HG03469 (cell line): ENCODE measurements around the gene TBX1.

Experiments
- ATAC-seq: cut with Tn5 transposase; IDR thresholded peaks from one replicate; pipeline ENCODE4 v1.9.1; 2021; ENCODE audit warnings: mild to moderate bottlenecking, moderate library complexity, moderate number of reproducible peaks; ENCODE audit not compliant: unreplicated experiment

TBX1 gene

GRCh38 chr22:19737846-19738663 is 22.5 kb upstream of the TBX1 start:
- ATAC-seq: no peak

DNA sequence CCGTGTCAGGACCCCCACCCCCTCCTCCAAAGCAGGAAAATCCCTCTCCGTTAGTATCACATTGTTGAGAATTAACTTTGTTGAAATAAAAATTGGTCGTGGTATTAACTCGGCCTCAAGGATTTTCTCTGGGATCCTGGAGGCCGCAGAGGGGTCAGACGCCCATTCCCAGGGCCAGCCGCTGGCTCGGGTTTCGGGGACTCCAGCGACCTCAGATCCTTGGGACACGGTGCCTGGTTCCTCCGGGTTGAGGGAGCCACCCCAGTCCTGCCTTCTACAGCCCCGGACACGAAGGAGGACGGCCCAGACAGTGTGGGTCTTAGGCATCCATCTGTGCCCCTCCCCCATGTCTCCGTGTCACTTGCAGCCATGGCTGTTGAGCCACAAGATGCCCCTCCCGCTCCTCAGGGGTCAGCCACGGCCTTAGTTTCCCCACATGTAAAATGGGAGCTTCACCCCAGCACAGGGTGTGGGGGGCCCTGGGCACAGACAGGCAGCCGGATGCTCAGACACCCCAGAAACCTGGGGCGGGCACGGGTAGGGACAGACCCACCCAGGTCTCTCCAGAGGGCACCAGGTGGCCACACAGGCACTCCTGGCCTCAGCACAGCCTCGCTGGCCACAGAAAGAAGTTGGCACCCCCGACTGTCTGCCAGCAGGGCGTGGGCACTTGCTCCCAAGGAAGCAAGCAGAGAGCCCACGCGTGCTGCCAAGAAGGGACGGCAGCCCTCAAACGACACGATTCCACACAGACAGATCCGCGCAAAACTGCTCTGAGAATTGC is 21.7 kb upstream of the TBX1 start:
- ATAC-seq: no peak

- ATAC-seq: no peak
These were observed 21.1 kb upstream of the TBX1 start for GRCh38 chr22:19739448-19739895.

DNA sequence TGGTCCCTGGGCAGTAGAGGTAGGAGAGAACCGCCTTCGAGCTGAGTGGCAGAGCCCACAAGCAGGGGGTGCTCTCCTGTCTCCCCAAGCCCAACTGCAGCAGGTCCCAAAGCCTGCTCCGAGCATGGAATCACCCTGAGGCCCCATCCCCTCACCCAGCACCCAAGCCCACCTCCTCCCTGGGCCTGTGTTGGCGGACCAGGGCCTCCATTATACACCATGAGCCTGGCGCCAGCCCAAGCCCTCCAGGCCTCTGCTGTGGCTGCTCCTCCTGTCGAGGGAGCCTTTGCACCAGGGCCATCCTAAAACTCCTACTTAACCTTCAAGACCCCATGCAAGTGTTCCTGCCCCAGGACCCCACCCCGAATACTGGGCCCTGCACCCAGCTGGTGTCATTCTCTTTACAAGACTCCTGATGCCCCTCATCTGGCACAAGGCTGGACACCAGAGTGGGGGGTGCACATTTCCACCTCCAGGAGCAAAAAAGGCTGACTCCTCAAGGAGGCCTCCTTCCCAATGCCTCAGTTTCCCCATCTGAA is 20.6 kb upstream of the TBX1 start:
- ATAC-seq: no peak

- ATAC-seq: no peak
These were observed 20.0 kb upstream of the TBX1 start for GRCh38 chr22:19740586-19740985.

DNA sequence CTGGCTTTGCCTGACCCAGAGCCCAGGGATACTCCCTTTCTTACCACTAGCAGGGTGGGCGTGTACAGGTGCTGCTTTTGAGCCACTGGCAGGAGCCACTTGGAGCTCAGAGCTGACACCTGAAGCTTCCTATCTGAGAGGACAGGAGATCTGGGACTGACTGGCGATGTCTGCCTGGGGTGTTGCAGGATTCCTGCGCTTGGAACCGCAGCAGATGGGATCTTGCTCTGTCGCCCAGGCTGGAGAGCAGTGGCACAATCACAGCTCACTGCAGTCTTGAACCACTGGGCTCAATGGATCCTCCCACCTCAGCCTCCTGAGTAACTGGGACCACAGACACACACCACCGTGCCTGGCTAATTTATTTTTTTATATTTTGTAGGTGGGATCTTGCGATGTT is 19.5 kb upstream of the TBX1 start:
- no peak for ATAC-seq

DNA sequence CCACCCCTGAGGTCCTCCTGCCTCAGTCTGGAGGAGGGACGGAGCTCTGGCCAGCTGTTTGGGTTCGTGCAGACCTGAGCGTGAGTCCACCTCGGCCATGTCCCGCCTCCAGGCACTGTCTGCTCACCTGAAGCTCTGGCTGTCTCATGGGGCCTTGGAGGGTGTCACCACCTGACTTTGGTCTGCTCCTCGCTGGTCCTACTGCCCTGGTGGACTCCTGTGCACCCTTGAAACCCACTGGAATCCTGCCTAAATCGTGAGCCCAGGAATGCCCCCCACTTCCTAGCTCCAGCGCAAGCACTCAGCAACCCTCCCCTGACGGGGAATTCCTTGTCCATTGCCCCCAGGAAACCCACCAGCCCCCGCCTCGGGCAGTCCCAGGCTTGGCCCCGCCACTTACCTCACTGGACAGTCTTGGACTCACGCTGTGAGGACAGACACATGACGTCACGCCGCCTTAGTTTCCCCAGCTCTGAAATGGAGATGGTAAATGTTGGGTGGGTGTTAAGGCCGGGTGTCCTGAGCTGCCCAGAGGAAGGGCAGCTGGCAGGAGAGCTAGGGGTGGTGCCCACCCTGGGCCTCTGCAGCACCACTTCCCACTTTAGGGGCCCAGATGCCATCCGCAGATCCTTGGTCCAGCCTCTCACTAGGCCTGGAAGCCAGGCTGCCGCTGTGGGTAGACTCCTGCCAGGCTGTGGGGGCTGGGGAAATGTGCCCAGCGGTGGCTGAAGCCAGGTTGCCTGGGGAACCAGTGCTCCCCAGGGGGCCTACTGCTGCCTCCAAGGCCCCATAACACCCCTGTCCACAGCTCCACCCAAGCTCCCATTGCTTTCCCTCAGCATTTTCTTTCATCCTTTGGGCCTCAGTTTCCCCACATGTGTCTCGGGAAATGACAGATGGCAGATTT is 18.2 kb upstream of the TBX1 start:
- ATAC-seq: no peak

DNA sequence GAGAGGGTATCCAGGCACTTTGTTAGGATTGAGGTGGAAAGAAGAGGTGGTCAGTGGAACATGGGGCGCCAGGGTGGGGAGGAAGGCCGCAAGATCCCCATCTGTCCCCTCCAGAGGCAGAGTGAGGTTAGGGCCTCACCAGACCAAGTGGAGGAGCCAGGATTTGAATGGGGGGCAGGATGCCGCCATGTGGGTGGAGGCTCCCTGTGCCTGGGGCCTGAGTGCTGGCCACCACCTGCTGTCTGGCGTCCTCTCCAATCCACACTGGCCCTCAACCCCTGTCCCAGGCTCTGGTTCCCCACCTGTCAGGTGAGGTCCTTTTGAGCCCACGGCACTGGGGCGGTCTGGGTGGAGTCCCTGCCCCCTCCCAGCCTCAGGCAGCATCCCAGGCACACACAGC is 17.5 kb upstream of the TBX1 start:
- ATAC-seq: no peak

DNA sequence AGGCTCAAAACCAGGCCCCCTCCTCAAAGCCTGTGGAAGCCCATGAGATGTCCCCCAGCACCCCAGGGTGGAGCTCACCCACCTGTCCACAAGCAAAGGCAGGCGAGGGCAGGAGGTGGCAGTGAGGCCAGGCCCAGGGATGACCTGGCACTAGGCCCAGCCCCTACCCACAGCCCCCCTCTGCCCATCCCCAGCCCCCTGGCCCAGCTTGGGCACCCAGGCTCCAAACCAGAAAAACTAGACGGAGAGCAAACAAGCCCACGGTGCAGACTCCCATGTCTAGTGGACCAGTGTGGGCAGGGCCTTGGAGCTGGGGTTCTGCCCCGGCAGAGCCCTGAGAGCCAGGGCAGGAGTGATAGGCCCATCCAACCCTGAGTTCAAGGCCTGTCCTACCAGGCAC is 16.9 kb upstream of the TBX1 start:
- no peak for ATAC-seq

DNA sequence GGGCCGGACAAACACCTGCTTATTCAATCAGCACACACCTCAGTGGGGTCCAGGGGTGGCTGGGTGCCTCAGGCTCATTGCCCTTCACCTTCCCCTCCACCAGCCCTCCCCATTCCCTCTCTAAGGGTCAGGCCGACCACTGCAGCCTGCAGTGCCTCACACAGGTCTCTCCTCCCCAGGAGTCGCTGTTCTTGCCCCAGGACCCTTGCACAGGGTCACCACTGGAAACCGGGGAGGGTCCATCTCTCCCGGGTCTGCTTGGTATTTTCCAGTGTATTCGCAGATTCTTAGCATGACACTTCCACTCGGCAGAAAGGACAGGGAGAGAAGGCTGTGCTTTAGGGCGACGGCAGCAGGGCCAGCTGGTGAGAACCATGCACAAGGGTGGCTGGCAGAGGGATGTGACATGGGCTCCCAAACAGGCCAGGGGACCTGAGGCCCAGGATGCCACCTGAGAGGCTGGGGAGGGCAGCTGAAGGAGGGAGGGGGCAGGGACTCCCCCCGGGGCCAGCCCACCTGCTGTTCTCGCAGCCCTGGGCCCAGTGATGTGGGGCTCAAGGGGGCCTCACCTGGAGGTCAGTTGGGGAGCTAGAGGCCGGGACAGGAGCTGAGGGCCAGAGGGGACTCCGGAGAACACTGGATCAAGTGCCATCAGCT is 16.1 kb upstream of the TBX1 start:
- no peak for ATAC-seq

DNA sequence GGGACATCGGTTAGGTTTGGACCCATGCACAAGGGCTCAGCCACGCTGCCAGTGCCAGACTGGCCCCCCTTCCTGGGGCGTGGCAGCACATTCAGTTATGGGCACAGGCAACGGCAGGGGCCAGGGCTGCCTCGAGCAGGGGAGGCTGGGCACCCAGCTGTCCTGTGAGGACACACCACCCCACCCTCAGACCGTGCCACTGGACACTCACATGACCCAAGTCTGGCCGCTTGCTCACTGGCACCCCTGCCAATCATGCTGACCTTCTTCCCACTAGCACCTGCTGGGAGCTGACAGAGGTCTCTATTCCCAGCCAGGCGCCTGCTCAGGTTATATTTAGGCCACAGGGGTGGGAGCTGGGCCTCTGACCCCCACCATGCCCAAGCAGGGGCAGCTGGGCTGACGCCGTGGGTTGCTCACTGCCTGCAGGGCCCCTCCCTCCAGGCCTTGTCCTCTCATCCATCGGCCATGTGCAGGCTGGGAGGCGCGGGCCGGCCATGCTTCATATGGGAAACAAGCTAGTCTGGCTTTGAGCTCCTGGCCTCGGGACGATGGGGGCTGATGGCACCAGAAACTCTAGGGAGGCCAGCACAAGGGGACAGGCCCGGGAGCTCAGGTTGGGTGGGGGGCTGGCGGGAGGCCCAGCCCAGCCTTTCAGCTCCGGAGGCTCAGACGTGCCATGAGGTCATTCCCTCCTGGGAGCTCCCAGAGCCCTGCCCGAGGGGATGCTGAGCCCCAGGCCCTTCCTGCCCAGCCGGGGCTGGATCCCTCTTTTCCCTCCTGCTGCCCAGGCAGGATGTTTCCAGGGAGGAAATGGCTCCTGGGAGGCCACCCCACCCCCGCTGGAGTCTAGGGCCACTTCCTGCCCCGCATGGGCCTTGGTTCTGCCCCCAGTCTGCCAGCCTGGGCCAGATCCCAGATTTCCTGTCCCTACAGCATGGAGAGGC is 15.2 kb upstream of the TBX1 start:
- ATAC-seq: no peak

DNA sequence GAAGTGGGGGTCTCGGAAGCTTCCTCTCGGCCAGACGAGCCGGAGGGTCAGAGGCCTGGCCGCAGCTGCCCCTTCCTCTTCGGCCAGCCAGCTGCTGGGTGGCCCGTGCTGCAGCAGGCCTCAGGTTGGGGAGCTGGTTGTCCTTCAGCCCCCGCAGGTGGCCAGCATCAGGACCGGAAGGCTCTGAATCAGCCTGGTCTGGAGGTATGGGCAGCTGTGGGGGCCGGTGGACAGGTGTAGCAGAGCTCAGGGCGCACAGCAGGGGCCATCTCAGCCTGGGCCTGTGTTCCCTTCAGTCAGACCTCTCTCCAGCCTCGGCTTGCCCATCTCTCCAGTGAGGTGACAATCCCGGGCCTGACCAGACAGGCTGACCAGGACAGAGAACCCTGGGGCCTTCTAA is 13.9 kb upstream of the TBX1 start:
- no peak for ATAC-seq

DNA sequence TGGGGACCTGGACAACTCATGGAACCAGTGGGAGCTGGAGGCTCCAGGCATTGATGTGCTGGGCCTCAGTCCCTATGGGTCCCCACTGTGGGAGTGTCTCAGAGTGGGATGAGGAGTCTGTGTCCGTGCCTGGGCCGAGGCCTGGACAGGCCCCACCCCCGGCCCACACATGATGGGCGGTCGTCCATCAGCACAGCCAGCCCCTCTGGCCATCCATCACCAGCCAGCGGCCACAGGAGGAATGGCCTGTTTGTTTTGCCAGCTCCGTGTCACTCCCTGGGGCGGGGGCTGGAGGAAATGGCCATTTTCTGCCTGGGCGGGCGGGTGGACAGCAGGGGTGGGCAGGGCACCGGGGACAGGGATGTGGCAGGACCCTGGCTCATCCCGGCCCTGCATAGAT is 13.0 kb upstream of the TBX1 start:
- ATAC-seq: no peak

DNA sequence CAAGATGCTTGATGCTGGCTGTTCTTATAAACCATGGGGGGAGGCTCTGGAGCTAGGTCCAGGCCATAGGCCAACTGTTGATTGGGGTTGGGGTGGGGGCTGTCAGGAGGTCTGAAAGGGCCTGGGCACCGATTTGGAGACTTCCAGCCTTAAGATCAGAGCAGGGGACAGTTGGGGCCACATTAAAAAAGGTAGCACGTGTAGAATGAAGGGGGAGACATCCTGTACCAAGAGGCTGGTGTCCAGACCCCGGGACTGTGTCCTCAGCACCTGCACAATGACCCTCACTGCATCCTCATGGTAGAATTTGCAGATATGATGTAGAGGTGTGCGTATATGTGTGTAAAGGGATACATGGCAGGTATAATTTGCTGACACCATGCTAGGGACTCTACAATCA is 12.4 kb upstream of the TBX1 start:
- ATAC-seq: no peak

- ATAC-seq: no peak
These were observed 11.4 kb upstream of the TBX1 start for GRCh38 chr22:19748991-19749664.

DNA sequence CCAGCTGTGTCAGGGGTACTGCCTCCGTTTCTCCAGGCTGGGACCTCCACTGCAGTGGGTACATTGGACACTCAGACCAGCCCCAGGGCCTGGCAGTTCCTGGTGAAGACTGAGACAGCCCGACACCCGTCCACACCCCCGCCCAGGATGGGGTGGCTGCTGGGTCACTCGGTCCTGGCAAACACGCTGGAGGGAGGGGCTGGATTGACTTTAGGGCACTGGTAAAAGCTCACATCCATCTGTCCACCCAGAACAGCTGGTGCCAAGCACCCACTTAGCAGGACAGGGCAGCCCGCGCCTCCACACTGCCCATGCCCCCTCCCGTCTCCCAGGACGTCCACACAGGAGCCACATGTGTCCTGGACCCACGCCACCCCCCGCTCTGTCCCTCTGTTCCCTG is 10.7 kb upstream of the TBX1 start:
- no peak for ATAC-seq

GRCh38 chr22:19750507-19751490 is 9.8 kb upstream of the TBX1 start:
- no peak for ATAC-seq
